Measurements from ENCODE around the gene XRCC1. TPM values are rescaled to one million over a fixed set of nuclear protein-coding genes. Genes with fewer than 3 reads are reported as not detected.
"Not testable (repeated sequence)": the region's sequence is repeated elsewhere in the genome, so short reads cannot be mapped to it uniquely, and the experiment has no call there.

Gene XRCC1
- total RNA-seq, 1 experiment from 2014 or later: 59.7 TPM

DNA sequence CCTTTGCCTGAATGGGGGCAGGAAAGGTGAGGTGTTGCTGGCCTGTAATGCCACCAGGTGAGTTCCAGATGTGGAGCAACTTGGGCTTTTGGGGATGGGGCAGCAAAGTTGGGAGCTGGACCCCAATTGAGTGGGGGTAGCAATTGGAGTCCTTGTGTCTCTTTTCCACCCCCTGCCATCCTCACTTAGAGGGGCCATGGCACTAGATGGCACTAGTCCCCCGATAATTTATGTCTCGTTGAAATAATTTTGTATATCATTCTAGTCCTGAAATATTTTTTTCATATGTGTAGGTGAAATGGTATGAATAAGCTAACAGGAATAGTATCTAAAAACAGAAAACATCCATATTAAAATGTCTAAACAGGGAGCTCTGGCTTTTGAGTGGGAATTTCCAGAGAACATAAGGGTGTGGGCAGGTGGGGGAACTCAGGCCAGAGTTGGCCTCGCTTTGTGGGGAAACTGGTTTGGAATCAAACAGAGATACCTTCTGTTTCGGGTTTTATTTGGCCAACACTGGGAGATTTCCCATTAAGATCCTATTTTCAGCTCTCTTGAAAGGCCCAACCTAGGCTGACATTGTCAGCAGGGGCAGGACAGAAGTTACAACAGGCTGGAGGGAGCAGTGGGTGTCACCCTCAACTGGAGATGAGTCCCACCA lies 24.4 kb upstream of the XRCC1 start:
- DNase-seq (ENCODE audit: low spot score): no peak

DNA sequence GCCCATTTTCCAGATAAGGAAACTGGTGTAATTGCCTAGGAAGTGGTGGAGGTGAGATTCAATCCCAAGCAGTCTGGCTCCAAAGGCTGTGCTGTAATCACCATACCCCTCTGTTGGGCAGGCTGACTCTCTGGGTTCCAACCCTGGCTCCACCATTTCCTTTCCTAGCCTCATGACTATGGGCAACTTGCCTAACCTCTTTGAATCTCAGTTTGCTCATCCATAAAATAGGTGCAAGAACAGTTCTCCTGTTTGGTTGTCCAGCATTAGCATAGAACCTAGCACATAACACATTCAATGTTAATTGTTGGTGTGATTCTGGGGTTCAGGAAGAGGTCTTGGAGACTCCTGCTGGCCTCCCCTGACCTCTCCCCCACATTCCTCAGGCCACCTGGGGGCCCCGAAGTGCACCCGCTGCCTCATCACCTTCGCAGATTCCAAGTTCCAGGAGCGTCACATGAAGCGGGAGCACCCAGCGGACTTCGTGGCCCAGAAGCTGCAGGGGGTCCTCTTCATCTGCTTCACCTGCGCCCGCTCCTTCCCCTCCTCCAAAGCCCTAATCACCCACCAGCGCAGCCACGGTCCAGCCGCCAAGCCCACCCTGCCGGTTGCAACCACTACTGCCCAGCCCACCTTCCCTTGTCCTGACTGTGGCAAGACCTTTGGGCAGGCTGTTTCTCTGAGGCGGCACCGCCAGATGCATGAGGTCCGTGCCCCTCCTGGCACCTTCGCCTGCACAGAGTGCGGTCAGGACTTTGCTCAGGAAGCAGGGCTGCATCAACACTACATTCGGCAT lies 23.3 kb upstream of the XRCC1 start:
- no peak for DNase-seq (ENCODE audit: low spot score)

DNA sequence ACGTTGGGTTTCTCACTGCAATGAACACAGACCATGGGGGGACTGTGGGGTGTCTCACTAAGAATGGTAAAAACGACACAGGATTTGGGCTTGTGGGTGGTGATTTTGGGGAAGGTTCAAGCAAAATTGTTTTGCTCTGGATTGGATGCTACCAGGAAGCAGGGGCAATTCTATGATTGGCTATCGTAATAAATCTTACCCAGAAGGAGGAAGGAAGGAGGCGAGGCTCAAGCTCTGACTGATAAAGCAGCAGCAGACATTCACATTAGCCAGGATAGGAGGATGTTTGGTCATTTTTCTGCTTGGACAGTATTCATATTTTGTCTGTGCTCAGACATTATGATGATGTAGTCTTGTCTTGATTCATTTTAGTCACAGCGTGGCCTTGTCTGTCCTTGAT lies 22.5 kb upstream of the XRCC1 start:
- no peak for DNase-seq (ENCODE audit: low spot score)

DNA sequence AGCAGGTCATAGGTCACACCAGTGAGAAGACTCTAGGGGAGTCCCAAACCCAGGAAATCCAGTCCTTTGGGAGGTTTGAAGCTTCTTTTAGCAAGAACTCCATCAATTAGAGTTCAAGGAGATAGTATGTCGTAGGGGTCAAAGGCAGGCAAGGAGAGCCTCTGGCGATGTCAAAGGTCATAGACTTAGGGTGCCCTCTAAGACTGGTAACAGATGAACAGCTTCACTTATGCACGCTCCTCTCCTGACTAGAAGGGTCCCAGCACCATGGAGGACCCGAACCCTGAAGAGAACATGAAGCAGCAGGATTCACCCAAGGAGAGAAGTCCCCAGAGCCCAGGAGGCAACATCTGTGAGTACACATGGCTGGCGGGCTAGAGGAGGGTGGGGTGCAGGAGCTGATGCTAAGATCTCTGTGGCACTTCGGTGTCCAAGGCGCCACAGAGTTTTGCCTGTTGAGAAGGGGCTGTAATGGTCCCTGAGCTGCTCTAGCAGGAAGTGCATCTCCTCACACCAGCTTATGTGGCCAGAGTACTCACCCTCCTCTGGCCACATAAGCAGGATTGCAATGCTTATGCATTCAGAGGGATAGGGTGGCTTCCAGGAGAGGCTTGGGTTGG lies 21.6 kb upstream of the XRCC1 start:
- no peak for DNase-seq (ENCODE audit: low spot score)

DNA sequence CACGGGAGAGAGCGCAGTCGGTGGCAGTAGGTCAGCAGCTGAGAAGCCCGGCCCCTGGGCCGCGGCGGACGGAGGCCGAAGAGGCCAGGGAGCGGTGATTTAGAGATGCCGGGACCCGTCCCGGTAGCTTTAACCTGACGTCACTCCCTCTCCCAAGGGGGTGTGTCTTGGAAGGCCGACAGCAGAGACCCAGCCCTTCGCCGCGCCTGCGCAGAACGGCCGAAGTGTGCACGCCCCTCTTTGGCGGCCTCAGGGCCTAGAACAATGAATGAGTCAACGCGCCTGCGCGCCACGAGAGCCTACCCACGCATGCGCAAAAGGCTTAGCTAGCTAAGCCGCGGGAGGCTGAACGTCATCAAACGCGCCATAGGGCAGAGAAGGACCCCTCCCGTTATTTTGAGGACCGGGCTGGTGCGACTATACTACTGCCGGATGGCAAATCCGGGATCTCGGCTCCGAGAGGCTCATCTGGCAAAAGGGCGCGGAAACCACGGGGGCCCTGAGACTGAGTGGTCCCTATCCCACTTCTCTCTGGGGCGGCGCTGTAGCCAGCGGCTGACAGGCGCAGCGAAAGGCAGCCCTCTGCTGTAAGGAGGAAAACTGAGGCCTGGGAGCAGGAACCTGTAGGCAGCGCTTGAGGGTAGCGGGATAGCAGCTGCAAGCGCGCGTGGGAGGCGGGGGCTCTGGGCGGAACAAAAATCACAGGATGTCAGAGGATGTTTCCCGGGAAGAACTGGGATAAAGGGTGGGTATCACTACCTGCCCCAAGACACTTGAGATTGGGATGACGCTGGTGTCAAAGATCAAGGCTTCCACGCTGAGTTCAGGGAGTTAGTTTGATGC lies 20.9 kb upstream of the XRCC1 start, which contains the start of the genes IRGQ and ZNF576:
IRGQ (minus strand) TSS at position 136 of the 843 bp plus-strand sequence. CDS start 796 bp downstream, outside the sequence.
ZNF576 (plus strand) TSS at position 597 of the 843 bp plus-strand sequence. CDS start 514 bp downstream, outside the sequence.
- DNase-seq (ENCODE audit: low spot score): peak; percentile 100

DNA sequence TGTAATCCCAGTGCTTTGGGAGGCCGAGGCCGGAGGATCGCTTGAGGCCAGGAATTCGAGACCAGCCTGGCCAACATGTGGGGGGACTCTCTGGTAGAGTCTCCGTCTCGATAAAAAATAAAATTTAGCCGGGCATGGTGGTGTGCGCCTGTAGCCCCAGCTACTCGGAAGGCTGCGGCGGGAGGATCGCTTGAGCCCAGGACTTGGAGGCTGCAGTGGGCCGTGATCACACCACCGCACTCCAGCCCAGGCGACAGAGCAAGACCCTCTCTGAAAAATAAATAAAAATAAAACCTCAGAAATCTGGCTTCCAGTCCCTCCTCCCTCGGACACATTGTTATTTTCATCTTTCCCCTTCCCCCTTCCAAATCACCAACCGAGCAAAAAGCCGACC lies 20.3 kb upstream of the XRCC1 start:
- DNase-seq (ENCODE audit: low spot score): no peak

DNA sequence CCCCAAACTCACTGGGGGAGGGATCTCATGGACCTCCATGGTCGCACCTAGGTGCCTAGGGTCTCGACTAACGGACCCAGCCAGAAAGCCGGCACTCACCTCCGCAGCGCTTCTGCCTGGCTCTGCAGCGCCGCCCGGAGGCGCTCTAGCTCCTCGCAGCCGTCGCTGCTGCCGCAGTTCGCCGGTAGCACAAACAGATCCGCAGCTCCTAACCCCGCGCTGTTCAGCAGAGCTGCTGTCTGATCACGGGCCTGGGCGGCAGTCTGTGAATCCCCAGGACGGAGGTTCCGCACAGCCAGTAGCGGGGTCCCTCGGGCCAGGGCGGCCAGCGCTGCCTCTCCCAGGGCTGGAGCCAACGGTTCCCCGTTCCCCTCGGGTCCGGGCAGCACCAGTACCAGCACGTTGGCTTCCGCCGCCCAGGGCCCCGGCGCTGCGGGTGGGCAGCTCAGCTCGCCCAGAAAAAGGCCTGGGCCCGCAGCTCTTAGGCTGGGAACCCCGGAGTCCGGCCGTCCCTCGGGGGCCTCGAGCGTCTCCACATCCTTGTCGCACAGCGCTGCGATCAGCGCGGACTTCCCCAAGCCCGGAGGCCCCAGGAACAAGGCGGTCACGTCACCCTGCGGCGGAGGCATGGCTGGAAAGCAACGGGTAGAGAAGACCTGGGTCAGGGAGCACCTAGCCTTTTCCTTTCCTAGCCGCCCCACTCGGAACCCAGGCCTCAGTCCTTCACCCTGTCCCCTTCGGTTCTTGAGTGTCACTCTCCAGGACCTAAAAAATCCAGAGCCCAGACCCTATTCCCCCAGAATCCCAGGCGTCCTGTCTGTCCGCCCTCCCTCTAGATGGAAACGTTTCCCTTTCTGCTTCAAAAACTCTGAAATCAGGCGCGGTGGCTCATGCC lies 19.6 kb upstream of the XRCC1 start:
- peak; percentile 92 for DNase-seq (ENCODE audit: low spot score)

DNA sequence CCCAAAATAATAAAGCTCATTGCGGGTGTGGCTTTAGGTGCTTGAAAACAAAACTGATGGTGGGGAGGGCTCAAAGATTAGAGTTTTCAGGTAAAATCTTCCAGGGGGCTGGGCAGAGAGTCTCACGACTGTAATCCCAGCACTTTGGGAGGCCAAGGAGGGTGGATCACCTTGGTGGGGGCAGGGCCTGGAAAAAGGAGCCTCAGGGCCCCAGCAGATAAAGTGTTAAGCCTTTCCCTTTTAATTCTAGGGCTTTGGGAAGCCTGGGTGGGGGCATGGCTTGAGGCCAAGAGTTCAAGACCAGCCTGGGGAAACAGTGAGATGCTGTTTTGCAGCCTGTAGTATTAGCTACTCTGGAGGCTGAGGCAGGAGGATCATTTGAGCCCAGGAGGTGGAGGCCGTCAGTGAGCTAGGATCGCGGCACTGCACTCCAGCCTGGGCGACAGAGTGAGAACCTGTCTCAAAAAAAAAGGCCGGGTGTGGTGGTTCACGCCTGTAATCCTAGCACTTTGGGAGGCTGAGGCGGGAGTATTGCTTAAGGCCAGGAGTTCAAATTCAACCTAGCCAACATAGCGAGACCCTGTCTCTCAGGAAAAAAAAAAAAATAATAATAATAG lies 18.9 kb upstream of the XRCC1 start:
- no peak for DNase-seq (ENCODE audit: low spot score)

DNA sequence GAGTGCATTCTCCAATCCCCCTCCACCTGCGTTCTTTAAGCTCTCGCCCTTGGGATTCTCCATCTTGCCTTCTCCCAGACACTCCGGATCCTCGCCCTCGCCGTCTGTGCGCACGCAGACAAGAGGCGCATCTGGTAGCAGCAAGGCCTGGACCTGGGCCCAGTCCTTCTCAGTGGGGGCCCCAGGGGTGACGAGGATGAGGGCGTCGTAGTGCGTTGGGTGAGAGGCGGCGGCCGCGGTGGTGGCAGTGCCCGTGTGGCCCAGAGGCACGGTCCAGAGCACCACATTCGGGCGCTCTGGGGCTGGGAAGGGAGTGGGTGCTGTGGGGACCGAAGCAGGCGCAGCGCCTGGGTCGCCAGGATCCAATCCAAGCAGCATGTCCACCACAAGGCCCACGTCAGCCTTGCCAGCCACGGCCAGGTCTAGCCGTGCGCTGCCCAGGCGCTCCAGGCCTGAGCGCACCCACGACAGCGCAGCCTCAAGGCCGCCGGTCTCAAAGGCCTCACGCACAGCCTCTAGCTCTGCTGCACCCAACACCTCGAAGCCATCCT lies 17.5 kb upstream of the XRCC1 start:
- no peak for DNase-seq (ENCODE audit: low spot score)

DNA sequence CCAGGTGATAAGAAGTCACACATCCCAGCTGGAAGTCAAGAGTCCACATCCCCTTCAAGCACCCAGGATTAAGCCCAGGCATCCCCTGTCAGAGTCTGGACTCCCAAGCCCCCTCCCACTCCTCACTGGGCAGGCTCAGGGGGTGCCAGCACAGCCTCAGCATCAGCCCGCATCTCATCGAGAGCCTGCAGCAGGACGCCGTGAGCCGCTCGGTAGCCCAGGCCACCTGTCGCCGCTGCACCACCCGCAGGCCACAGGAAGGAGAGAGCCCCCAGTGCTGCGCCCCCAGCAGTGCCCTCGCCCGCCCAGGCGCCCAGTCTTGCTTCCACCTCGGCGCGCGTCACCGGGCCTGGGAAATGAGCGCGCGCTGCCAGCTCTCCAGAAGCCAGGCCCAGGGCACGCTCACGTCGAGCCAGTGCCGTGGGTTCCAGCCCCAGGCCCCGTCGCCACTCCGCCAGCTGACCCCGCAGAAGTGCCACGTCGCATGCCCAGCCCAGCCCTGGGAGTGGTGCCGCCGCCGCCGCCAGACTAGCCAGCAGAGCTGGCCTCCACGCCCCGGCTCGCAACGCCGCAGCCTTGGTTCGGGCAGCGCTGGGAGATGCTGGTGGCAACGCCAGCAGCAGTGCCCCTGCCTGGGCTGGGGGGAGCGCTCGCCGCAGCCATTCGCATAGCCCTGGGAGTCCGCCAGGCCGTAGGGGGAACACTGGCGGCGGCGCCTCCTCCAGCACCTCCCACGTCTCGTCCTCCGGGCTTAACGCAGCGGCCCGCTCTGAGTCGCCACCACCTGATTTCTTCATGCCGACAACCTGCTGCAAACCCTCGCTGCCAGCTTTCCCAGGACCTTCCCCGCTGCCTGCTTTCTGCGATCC lies 16.8 kb upstream of the XRCC1 start:
- no peak for DNase-seq (ENCODE audit: low spot score)

DNA sequence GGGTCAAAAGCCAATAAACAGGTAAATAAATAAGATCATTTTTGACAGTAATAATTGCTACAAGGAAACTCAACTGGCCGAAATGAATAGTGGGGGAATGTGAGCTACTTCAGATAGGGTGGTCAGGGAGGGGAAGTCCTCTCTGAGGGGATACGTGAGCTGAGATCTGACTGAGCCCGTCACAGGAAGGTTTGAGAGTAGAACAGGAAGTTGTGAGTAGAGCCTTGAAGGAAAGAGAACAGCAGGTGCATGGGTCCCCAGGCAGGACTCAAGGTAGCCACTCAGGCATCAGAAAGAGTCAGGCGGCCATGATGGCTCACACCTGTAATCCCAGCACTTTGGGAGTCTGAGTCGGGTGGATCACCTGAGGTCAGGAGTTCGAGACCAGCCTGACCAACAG lies 14.4 kb upstream of the XRCC1 start:
- no peak for DNase-seq (ENCODE audit: low spot score)

DNA sequence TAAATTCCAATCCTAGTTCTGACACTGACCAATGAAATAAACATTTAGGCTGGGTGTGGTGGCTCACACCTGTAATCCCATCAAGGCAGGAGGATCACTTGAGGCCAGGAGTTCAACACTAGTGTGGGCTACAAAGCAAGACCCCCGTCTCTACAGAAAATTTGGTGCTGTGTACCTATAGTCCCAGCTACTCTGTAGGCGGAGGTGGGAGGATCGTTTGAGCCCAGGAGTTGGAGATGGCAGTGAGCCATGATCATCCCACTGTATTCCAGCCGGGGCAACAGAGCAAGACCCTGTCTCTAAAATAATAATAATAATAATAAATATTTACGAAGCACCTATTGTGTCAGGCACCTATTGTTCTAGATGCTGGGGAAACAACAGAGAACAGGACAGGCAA lies 13.9 kb upstream of the XRCC1 start:
- no peak for DNase-seq (ENCODE audit: low spot score)

DNA sequence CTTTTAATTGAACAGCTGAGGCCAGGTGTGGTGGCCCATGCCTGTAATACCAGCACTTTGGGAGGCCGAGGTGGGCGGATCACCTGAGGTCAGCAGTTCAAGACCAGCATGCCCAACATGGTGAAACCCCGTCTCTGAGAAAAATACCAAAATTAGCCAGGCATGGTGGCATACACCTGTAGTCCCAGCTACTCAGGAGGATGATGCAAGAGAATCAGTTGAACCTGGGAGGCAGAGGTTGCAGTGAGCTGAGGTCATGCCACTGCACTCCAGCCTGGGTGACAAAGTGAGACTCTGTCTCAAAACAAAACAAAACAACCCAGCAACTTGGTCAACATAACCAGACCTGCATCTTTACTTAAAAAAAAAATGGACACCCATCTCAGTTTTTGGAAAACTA lies 11.7 kb upstream of the XRCC1 start:
- not testable (repeated sequence) for DNase-seq (ENCODE audit: low spot score)

DNA sequence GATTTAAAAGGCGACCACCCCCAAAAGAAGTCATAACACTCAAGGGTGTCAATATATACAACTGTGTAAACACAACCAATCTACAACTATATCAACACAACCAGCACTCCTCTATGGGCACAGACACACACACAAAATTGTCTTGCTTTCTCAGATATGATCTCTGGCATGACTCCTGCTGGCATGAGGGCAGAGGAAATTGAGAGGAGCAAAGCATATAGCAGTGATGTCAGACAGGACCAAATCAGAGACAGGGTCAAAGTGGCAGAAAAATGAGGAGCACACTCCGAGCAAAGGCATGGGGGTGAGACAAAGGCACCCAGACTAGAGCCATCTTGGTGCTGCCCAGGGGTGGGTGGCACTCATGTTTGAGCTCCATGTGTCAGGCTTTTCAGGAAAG lies 11.0 kb upstream of the XRCC1 start:
- DNase-seq (ENCODE audit: low spot score): no peak

DNA sequence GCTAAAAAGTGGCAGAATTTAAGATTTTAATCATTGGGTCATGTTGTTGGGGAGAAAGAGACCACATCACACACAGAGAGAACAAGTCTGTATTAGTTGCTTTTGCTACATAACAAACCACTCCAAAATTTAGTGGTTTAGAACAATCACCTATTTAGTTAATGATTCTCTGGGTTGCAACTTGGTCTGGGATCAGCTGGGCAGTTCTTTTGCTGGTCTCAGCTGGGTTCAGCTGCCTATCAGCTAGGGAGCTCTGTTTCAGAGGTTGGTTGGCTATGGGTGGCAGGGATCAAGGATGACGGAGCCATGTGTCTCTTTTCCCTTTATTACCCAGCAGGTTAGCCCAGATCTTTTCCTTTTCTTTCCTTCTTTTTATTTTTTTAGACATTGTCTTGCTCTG lies 9.2 kb upstream of the XRCC1 start:
- DNase-seq (ENCODE audit: low spot score): no peak

DNA sequence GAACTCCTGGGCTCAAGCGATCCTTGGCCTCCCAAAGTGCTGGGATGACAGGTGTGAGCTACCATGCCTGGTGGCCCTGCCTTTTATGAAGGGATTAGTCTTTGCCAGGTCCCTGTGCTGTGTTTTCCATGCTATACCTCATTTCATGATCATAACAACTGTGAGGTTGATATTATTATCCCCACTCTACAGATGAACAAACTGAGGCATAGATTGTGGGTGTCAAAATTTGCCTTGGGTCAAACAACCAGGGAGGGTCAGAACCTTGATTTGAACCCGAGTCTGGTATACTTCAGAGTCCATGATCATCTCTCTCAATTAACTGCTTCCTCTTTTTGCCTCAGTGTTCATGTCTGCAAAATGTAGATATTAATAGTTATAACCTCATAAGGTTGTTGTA lies 7.2 kb upstream of the XRCC1 start:
- no peak for DNase-seq (ENCODE audit: low spot score)

DNA sequence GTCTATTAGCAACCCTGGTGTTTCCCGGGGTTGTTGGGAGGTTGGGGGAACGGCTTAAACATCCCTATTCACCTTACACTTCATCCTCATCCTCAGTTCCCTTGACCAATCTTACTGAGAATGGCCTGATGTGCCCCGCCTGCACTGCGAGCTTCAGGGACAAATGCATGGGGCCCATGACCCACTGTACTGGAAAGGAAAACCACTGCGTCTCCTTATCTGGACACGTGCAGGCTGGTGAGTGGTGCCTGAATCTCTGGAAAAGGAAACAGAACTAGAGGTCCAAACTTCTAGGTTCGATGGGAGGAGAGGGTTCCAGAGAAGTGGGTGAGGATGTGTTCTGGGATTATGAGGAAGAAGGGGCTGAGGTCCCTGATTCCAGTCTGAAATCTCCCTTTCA lies 6.1 kb upstream of the XRCC1 start:
- no peak for DNase-seq (ENCODE audit: low spot score)

DNA sequence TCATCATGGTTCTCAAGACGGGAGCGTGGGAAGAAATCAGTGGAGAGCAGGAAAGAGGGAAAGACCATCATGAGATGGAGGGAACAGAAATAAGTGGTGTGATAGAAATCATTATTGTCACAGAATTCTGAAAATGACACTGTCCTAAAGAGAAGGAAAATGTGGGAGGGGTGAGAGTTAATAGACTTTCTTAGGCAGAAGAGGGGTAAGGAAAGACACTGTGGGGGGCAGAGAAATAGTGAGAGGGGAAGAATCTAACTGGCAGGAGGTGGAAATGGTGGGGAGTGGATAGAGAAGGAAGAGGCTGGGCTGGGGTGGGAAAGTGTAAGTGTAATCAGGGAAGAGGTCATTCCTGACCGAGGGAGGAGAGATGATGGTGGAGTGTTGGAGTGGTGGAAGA lies 3.5 kb upstream of the XRCC1 start:
- no peak for DNase-seq (ENCODE audit: low spot score)
